ENCODE results near the gene SCCPDH.

The SCCPDH gene

GRCh38 chr1:246794048-246794827 lies 70.0 kb downstream of the SCCPDH start:
- Histone ChIP-seq H3K27me3 (replicated peaks; ENCODE audit: insufficient read depth, low read length) (no peaks in the 10 kb centered on the region), H3K27ac (ENCODE audit: low read length) (no peak overlapping the region), H3K79me2 (ENCODE audit: low read length) (no peaks in the 10 kb centered on the region), H3K4me2 (ENCODE audit: low read depth, low read length) (no peak overlapping the region), H3F3A (ENCODE audit: insufficient read depth, low read length) (no peaks in the 10 kb centered on the region), H2AFZ (ENCODE audit: low read length) (no peak overlapping the region), H4K20me1 (ENCODE audit: insufficient read depth, low read length) (no peaks in the 10 kb centered on the region), H3K4me1 (ENCODE audit: low read length) (no peaks in the 10 kb centered on the region), H3K4me3 (ENCODE audit: low read length) (no peak overlapping the region), H3K36me3 (replicated peaks; ENCODE audit: insufficient read depth, low read length) (no peaks in the 10 kb centered on the region), H3K9me3 (replicated peaks; ENCODE audit: insufficient read depth, low read length) (no peaks in the 10 kb centered on the region), H3K9me2 (replicated peaks; ENCODE audit: insufficient read depth, low read length) (no peaks in the 10 kb centered on the region), H3K9ac (ENCODE audit: low read length) (no peak overlapping the region)
- no peak for TF ChIP-seq EZH2phosphoT487 (IDR thresholded peaks at IDR 0.05; ENCODE audit: low read length)
- no peak for TF ChIP-seq EZH2 (optimal IDR thresholded peaks at IDR 0.05; ENCODE audit: low read depth, low read length)
- TF ChIP-seq, protein P1, sequence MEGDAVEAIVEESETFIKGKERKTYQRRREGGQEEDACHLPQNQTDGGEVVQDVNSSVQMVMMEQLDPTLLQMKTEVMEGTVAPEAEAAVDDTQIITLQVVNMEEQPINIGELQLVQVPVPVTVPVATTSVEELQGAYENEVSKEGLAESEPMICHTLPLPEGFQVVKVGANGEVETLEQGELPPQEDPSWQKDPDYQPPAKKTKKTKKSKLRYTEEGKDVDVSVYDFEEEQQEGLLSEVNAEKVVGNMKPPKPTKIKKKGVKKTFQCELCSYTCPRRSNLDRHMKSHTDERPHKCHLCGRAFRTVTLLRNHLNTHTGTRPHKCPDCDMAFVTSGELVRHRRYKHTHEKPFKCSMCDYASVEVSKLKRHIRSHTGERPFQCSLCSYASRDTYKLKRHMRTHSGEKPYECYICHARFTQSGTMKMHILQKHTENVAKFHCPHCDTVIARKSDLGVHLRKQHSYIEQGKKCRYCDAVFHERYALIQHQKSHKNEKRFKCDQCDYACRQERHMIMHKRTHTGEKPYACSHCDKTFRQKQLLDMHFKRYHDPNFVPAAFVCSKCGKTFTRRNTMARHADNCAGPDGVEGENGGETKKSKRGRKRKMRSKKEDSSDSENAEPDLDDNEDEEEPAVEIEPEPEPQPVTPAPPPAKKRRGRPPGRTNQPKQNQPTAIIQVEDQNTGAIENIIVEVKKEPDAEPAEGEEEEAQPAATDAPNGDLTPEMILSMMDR (IDR thresholded peaks at IDR 0.05; ENCODE audit: low read length) = no peak
- DNase-seq = no peak

DNA sequence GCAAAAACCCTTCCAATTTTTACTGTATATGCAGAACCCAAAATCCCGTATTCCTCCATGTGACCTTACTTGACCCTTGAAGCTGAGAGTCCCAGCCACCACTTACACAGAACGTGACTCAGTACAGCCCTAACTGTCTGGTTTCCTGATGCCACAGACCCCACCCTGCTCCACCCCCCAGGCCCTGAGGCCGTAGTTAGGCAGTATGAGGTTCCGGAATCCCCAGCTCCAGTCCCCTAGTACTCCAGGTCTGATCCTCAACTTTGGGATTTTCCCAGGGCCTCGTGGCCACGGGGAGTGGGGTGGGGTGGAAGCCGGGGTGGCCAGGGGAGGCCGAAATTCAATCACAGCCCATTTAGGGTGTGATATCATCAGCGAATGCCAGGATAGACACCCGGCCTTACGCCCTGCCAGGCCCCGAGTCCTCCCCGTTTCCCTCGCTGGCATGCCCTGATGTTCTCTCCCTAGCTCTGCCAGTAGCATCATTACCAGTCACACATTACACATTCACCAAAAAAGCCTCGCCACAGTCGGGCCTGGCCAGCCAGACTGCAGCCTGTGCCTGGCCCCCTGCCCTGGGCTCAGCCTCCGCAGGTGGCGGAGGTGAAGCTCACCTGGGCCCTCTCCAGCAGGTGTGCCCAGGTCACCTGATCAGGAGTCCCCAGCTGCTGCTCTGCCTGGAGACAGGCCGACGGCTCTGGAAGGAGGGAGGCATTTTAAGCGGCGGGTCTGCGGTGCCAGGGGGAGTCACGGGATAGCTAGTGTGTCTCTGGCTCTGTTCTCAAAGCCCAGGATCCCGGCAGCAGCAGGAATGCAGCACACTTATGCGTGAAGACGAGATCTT lies 70.8 kb downstream of the SCCPDH start:
- Histone ChIP-seq H3K27ac (ENCODE audit: low read length) (no peak overlapping the region), H3K4me2 (ENCODE audit: low read depth, low read length) (no peak overlapping the region), H2AFZ (ENCODE audit: low read length) (no peak overlapping the region)

GRCh38 chr1:246795906-246796694 lies 71.9 kb downstream of the SCCPDH start:
- Histone ChIP-seq H3K4me3 (ENCODE audit: low read length) (no peak overlapping the region), H3K9ac (ENCODE audit: low read length) (no peak overlapping the region), H3K9me3 (replicated peaks; ENCODE audit: insufficient read depth, low read length) (no peaks in the 10 kb centered on the region), H3K4me1 (ENCODE audit: low read length) (no peaks in the 10 kb centered on the region), H3K79me2 (ENCODE audit: low read length) (no peaks in the 10 kb centered on the region), H3K9me2 (replicated peaks; ENCODE audit: insufficient read depth, low read length) (no peaks in the 10 kb centered on the region), H3K36me3 (replicated peaks; ENCODE audit: insufficient read depth, low read length) (no peaks in the 10 kb centered on the region), H4K20me1 (ENCODE audit: insufficient read depth, low read length) (no peaks in the 10 kb centered on the region), H3K27me3 (replicated peaks; ENCODE audit: insufficient read depth, low read length) (no peaks in the 10 kb centered on the region), H3F3A (ENCODE audit: insufficient read depth, low read length) (no peaks in the 10 kb centered on the region), H2AFZ (ENCODE audit: low read length) (no peak overlapping the region), H3K27ac (ENCODE audit: low read length) (no peak overlapping the region), H3K4me2 (ENCODE audit: low read depth, low read length) (no peak overlapping the region)
- DNase-seq = no peak
- TF ChIP-seq, protein P1 (IDR thresholded peaks at IDR 0.05; ENCODE audit: low read length) = no peak
- no peak for TF ChIP-seq EZH2phosphoT487 (IDR thresholded peaks at IDR 0.05; ENCODE audit: low read length)
- TF ChIP-seq EZH2 (optimal IDR thresholded peaks at IDR 0.05; ENCODE audit: low read depth, low read length) = no peak

More for the DNA sequence above, 70.8 kb downstream of the SCCPDH start:
- DNase-seq = no peak
- H3F3A ChIP-seq (ENCODE audit: insufficient read depth, low read length) = no peaks in the 10 kb centered on the region
- H3K4me3 ChIP-seq (ENCODE audit: low read length) = no peak overlapping the region
- no peaks in the 10 kb centered on the region for H3K79me2 ChIP-seq (ENCODE audit: low read length)
- H3K9me2 ChIP-seq (replicated peaks; ENCODE audit: insufficient read depth, low read length) = no peaks in the 10 kb centered on the region
- no peaks in the 10 kb centered on the region for H3K27me3 ChIP-seq (replicated peaks; ENCODE audit: insufficient read depth, low read length)
- H3K9me3 ChIP-seq (replicated peaks; ENCODE audit: insufficient read depth, low read length) = no peaks in the 10 kb centered on the region
- no peaks in the 10 kb centered on the region for H3K4me1 ChIP-seq (ENCODE audit: low read length)
- no peak overlapping the region for H3K9ac ChIP-seq (ENCODE audit: low read length)
- no peaks in the 10 kb centered on the region for H3K36me3 ChIP-seq (replicated peaks; ENCODE audit: insufficient read depth, low read length)
- H4K20me1 ChIP-seq (ENCODE audit: insufficient read depth, low read length) = no peaks in the 10 kb centered on the region
- TF ChIP-seq EZH2 (optimal IDR thresholded peaks at IDR 0.05; ENCODE audit: low read depth, low read length) (no peak), EZH2phosphoT487 (IDR thresholded peaks at IDR 0.05; ENCODE audit: low read length) (no peak)
- TF ChIP-seq, protein P1 (IDR thresholded peaks at IDR 0.05; ENCODE audit: low read length) = no peak

Data from MM.1S (cell line).